ENCODE measurements around the gene TTC34.

The TTC34 gene

DNA sequence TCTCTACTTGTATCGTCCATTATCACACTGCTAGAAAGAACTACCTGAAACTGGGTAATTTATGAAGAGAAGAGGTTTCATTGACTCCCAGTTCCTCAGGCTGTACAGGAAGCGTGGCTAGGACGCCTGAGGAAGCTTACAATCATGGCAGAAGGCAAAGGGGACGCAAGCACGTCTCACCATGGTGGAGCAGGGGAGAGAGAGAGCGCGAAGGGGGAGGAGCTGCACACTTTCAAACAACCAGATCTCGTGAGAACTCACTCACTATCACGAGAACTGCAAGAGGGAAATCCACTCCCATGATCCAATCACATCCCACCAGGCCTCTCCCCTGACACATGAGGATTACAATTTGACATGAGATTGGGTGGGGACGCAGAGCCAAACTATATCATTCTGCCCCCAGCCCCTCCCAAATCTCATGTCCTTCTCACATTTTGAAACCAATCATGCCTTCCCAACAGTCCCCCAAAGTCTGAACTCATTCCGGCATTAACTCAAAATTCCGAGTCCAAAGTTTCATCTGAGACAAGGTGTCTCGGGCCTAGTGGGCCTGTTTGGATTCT is 176.7 kb downstream of the TTC34 start:
- no peak for DNase-seq

DNA sequence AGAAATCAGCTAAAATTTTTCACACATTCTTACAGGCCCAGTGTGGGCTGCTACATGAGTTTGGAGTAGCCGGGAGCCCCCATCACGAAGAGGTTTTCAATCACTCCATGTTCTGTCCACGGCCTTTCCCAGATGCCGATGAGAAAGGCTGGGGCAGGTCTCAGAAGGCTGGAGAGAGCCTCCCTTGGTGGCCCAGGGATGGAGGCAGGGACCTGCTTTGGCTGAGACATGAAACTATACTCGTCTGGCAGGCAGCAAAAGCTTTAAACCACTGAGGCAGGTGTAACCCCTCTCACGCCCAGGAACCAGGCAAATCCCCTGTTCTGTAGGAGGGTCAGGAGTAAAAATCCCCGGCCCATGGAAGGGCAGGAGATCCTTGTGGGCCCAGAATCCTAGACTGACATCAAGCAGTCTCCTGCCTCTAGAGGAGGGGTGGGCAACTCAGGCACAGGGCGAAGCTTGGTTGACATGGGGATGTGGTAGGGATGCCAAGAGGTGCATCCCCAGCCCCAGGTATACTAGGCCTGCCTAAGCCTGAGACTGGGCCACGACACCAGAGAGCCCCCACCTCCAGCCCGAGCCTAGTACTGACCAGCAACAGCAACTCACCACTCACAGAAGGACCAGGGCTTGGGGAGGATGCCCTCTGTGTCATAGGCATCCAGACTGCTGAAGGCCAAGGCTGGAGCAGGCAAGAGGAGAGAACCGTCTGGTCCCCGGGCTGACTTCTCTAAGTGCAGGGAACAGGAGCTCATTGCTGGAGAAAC is 177.7 kb downstream of the TTC34 start:
- DNase-seq: no peak

DNA sequence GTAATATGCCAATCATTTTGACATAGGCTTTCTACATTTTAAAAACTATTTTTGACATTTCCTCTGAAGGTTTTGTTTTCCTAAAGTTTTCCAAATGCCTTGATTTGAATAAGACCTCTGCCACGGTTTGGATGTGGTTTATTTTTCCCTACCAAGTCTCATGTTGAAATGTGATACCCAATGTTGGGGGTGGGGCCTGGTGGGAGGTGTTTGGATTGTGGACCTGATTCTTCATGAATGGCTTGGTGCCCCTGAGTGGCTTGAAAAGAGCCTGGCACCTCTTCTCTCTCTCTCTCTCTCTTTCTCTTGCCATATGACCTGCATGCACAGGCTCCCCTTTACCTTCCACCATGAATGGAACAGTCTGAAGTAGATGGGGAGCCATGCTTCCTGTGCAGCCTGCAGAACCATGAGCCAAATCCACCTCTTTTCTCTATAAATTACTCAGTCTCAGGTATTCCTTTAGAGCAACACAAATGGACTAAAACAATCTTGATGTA is 183.5 kb downstream of the TTC34 start:
- no peak for DNase-seq

DNA sequence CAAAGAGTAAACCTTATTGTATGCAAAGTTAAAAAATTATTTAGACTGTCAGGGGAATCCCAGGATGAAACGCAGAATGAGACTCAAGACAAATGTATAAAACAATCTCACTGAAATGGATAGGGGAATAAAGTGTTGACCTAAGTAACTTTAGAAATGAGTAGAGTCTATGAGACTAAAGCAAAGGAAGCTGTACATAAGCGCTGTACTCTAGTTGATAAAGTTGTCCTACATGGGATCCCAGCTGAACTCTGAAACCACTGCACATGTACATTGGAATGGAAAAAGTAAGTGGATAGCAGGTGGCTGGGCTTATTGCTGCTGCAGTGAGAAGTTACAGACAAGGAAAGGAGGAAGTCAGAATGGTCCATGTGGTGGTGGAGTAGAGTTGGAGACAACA is 187.3 kb downstream of the TTC34 start:
- DNase-seq: no peak

DNA sequence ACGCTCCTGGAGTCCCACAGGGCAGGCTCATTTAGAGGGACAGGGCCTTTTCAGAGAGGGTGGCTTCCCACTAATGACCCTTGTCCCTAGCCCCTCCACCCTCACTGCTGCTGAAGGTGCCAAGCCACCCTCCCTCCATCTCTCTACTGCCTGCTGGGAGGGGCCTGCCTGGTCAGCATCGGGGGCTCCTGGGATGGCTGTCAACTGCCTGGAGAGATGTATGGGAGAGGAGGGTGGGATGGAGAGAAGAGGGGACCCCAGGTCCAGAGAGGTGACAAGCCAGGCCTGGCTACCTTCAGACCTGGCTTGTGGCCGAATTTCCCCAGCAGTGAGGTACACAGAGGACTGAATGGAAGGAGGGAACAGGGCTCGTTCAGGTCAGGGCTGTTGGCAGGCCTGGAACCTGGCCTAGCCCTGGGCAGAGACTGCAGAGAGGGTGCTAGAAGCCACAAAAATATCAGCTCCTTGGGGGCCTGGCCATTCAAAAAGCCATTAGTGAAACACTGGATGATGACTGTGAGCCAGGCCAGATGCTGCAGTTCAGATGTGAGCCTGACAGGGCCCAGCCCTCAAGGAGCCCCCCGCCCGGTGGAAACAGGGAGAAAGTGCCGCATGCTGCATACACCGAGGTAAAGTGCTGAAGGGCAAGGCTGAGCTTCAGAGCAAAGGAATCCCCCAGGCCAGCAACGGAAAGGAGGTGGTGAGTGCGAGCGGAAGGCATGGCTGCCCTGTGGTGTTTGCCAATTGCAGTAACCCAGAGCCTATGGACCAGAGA is 188.7 kb downstream of the TTC34 start:
- DNase-seq: no peak

DNA sequence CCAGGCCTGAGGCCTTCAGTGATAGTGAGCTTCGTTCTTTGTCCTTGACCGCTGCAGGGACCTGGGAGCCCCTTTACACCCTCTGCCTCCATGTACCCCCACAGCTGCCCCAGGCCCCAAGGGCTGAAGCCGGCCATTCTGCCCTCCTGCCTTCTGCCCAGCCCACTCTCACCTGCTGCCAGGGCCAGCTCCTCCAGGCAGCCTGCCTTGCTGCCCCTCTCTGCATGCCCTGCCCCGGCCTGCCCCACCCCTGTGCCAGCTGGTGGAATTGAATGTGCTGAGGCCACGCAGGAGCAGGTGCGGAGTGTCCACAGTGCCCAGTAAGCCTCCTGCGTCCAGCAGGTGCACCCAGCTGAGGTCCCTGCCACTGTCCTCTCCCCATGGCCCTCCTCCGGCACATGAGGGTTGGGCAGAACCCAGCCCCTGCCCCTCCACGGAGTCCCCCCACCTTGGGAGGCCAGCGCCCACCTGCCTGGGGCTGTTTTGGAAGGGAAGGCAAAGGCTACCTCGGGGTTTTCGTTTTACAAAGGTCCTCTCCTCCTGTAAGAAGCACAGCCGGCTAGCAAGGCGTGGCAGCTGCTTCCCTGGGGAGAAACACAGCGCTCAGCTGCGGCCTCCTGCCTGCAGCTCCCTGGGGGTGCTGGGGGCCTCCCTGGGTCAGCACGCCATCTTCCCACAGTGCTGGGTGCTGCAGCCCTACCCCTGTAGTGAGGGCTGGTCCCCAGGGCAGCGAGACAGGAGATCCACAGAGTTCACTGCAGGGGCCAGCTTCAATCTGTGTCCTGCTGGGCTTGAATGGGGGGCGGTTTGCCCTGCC is 189.7 kb downstream of the TTC34 start:
- DNase-seq: no peak

DNA sequence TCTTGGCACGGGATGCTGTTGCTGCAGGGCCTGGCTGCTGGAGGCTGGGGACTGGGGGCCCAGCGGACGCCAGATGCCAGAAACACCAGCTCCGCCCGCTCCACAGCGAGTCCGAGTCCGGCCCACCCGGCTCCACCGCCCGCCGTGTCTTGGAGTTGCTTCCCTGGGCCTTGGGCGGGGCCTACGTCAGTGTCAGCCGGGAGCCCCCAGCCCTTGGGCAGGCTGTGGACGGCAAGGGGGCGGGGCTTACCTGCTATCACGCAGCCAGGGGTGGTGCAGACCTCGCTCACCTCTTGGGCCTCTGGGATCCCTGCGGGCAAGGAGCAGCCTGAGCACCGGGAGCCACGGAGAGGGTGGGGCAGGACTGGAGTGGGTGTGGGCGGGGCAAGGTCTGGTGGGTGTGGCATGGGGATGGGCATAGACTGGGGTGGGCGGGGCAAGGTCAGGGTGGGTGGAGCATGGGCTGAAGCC is 190.4 kb downstream of the TTC34 start:
- DNase-seq: no peak

DNA sequence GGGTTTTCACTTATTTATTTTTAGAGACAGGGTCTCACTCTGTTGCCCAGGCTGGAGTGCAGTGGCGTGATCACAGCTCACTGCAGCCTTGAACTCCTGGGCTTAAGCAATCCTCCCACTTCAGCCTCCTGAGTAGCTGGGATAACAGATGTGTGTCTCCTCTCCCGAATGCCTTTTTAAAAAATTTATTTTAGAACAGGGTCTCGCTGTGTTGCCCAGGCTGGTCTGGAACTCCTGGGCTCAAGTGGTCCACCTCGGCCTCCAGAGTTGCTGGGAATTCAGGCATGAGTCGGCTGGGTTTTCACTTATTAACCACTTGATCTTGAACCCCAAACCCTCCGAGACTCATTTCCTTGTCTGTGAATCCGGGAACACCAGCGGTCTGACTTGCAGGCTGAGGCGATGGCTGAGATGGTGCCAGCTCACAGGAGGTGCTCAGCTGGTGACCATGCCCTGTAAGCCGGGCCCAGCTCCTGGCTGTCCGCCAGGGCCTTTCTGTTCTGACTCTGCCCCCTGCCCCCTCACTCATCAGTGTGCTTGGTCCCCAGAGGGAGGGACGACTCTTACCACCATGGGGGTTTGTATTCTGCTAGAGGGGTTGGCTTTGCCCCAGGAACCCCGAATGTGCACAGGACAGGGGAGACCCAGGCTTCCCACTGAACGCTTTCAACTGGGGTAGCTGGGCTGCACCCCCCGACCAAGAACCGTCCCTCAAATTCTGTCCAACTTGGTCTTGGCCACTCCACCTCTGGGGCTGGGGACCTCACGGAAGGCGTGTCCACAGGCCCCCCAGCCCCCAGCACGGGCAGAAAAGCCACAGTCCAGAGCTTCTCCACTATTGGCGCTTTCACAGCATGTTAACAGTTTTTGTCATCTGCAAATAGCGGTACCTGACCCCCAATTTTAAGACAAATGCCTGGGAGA is 191.2 kb downstream of the TTC34 start:
- DNase-seq: no peak

DNA sequence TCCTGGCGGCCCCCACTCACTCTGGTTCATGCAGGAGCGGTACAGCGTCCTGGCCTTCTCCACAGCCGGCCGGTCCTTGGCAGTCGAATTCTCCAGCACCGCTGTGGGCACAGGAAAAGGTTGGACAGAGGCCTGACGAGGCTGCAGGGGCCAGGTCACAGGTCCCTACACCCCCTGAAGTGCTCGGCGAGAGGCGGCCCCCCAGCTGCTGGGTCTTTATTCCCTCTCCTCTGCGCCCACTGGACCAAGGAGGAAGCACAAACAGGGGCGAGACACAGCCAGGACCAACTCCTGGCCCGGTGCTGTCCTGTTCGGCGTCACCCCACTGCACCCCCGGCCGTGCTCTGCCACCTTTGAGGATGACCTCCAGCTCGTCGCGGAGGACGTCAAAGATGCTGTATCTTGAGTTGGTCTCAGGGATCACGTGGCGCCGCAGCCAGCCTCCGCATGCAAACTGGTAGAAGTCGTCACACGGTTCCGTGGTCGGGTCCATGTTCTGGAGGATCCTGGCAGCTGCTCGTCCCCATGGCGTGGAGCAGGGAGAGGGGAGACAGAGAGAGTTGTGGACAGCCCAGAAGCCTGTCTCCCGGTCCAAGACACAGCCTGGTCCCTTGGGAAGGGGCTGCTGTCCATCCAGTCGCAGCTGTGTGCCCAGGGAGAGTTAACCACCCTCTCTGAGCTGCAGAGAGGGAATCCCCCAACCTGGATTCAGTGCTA is 192.0 kb downstream of the TTC34 start:
- DNase-seq: no peak

DNA sequence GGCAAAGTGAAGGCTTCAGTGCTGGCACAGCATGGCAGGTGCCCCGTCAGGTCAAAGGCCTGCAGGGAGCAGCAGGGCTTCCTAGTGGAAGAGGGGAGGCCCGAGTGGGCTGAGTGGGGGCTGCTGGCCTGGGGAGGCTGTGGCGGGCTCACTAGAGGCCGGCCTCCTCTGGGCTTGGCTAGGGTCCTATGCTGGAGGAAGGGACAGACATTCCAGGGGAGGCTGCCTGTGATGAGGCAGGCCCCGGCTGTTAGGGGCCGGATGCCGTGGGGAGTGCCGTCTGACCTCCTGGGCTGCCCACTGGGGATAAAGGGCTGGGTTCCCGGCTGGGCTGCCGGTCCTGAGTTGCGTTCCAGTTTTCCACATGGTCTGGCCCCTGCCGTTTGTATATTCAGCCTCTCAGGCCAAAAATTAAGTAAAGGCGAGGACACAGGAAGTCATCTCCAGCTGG is 193.8 kb downstream of the TTC34 start:
- no peak for DNase-seq

DNA sequence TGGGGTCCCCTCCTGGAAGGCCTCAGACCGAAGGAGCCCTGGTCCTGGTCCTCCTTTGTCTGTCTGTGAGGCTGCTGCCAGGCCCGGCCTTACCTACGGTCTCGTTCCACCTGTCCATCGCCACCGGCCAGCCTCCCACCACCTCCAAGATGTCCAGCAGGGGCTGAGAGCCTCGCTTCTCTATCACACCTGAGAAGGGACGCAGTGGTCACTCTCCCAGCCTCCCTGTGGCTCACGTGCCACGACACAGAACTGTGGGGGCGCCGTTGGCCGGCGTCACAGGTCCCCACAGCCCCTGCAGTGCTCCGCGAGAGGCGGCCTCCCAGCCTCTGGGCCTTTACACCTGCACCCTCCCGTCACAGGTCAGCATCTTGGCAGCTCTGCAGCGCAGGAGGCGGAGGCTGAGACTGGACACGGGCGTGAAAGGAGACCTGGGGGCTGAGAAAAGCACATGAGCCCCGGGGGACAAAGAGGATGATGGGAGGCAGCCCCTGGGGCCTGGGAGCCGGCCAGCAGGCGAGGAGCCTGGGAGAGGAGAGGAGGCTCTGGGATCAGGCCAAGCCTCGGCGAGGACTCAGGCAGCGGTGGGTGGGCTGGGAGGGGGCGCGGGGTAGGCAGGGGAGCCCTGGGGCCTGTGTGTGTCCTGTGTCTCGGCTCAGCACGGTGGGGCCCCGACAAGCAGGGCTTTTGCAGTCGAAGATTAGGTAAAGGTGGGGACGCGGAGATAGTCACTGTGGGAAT is 194.4 kb downstream of the TTC34 start:
- DNase-seq: no peak

DNA sequence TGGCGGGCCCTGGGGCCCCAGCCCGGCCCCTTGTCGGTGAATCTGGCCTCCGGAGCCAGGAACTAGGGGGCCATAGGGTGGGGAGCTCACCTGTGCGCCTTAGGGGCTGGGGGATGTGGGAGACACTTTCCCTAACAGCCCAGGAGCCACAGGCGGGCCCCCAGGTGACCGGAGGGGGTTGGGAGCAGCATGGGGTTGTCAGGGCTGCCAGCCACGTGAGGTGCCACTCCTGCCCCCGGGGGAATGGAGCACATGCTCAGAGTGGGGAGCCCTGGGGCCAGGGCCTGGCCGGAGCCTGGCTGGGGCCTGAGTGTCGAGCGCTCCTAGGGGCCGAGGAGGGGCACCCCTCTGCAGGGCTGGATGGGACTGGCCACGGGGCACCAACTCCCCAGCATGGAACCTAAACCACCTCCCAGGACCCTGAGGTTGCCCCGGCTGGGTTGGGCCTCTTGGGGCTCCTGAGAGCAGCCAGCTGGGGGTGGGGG is 195.1 kb downstream of the TTC34 start:
- no peak for DNase-seq

DNA sequence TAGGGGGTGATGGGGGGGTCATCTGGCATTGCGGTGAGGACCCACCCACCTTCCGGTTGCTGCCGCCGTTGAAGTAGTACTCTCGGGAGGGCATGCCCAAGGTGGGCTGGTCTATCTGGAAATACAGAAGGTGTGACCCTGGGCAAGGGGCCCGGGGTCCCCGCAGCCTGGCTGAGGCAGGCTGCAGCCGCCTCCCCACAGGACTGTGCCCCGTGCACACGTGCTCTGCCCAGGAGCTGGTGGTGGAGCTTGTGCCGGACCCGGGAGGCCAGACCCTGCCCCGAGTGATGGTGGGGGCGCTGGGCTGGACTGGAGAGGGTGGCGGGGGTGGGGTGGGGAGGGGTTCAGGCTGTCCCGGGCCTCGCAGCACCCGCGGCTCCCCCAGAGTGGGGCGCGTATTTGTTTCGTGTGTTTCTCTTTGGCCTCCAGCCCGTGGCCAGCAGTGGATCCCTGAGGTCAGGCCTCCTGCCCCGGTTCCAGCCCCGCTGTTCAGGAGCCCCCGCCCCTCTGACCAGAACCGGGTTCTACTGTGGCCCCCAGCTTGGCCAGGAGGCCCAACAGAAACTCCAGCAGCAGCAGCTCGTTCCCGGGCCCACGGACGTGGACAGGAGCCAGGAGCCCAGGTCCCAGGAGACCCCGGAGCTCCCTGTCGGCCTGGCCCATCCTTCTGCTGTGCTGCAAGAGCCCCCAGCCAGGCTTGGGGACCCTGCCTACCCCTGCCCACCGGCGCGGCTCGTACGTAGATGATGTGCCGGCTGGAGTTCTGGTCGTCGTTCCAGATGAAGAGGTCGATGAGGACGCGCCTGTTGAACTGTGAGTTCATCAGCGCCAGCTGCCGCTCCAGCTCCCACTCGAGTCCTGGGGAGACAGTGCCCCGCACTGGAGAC is 195.7 kb downstream of the TTC34 start:
- DNase-seq: no peak

DNA sequence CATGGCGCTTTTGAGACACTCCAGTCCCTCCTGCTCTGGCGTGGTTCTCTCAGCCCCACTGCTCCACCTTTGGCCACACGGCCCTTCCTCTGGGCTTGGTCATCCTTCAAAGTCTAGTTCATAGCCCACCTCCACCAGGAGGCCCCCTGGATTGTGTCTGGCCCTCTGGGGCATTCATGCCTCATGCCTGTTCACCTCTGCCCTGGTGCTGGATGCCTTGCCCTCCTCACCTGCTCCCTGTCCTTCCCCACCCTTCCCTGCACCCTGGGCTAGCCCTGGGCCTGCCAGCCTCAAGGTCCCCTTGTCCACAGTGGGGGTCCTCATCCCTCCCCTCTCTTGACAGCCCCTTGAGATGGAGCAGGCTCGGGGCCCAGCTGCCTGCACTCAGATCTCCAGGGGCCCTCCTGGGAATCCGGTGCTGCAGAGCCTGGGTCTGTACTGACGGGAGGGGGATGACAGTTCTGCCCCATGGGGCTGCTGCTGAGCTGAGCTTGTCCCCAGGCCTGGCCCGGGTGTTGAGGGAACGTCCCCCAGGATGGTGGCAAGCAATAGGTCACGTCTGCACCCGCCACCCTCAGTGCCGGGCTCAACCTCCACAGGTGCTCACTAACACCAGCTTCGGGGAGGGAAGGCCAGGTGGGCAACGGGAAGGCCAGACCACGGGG is 196.5 kb downstream of the TTC34 start:
- DNase-seq: no peak

DNA sequence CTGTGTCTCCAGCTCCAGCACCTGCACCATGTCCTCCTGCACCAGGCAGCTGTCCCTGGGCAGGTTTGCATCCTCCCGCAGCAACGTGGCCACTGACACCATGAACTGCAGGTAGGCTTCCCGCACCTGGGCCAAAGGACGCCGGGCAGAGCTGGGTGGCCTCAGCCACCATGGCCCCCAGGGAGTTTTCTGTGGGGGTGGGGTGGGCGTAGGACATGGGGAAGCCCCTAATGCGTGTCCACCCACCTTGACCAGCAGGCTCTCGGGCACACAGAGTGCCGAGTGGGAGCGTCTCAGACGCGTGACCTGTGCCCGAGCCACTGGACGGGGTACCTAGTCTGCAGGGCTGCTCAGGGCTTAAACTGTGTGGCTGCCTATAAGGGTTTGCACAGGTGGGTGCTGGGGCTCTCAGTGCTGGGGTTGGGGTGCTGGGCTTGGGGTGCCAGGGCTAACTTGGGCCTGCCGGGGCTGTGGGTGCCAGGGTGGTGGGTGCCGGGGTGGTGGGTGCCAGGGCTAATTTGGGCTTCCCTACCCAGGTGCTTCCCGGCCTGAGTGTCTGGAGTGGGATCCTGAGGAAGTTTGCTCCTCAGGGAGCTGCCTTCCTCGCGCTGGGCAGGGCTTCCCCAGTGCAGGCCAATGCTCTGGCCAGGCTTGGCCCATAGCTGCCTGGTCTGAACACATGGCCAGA is 197.2 kb downstream of the TTC34 start:
- DNase-seq: no peak

DNA sequence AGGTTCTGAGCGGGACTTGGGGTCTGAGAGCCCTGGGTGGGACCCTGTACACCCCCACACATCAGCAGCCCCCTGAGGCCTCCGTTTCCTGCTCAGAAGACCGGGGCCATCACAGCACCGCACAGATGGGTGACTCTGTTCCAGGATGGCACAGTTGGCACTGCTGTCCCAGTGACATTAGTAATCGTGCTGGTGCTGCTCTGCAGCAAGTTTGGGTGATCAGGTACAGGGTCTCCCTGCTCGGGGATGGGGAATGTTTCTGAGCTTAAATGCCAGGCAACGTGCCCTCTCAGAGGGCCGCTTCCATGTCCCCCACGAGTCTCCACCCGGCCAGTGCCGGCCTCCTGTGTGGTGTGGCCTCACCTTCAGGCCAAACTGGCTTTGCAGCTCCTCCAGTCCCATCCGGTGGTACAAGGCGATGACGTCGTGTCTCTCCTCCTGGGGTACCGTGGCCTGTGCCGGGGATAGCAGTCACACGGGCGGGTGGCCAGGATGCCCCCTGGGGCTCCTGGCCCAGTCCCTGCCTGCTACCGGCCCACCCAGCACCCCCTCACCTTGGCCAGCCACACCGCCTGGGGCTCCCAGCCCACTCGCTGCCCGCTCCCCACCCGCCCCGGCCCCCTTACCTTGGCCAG is 197.9 kb downstream of the TTC34 start:
- DNase-seq: no peak

DNA sequence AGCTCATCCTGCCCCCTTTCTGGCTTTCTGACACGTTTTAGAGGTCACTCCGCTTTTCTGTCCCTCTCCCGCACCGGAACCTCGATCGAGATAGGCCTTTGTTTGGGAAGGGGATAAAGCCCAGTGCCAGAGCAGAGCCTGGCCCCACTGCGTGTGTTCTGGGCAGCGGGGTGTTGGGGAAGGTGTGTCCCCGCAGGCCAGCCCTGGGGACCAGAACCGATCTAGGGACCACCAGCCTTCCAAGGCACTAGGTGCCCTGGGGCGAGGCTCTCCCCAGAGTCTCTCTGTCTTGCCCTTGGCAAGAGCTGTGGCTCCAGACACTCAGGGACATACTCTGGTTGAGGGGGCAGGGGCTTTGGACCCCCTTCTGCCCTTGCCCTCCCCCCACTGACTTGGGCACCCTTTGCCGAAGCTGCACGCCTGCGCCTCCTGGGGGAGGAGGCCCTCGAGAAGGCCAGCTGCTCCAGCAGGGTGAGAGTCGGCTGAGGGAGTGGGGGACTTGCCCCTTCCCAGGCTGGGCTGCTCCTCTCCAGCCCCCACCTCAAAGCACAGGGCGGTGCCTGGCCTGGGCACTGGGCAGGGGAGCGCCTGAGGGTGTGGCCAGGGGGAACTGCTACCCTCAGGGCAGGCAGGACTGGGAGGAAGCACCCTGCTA is 198.5 kb downstream of the TTC34 start:
- DNase-seq: no peak
